GM21529 (cell line): Measurements from ENCODE around the gene DMGDH.

Source experiments
- ATAC-seq: cut with Tn5 transposase; IDR thresholded peaks from one replicate; pipeline ENCODE4 v1.9.1; 2021; ENCODE audit not compliant: unreplicated experiment

The DMGDH gene

DNA sequence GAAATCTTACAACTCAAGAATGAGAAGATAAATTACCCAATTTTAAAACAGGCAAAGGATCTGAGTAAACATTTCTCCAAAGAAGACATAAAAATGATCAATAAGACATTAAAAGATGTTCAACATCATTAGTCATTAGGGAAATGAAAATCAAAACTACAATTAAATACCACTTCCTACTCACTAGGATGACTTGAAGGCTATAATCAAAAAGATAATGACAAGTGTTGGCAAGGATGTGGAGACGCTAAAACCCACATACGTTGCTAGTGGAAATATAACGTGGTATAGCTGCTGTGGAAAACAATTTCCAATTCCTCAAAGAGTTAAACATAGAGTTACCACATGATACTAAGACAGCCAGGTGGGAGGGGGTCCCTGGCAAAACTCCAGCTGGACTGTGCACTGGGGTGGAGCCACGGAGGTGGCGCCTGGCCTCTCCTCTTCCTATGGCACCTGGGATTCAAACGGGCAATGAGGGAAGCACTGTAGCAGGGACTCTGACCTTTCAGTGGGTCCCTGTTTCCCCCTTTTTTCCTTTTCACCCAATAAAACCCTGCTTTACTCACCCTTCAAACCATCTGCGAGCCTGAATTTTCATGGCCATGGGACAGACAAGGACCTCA, 90.2 kb downstream of the DMGDH start:
- no peak for ATAC-seq

DNA sequence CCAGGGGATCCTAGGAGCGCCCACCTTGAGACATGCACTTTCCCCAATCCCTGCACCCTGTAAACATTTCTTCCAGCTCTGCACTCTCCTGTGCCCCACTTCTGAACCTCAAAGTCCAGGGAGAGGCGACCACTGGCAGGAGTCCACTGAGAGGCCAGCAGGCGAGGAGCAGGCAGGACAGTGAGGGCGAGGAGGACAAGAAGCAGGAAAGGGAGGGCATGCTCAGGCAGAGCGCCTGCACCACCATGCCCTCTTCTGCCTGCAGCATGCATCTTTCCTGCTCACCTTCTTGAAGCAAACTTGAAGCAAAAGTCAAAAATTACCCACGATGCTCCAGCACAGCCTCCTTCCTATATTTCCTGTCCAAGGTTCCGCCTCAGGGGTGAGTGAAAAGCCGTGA, 94.4 kb downstream of the DMGDH start:
- ATAC-seq = no peak

DNA sequence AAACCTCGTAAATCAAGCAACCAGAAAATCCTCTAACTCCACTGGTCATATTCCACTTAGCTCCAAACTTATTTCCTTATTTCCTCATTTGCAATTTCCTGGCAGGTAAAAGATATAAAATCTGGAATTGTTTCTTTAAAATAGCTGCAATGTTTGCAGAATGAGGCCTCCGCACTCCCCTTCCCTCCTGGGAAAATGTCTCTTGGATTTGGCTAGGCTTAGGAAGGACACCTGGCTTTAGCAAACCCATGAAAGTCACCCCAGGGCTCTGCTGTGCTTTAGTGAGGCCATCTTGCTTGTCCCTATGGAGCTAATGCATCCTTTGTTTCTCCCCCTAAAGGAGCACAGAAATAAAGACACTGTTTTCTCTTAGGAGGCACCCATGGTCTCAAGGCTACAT, 94.9 kb downstream of the DMGDH start:
- ATAC-seq = no peak

DNA sequence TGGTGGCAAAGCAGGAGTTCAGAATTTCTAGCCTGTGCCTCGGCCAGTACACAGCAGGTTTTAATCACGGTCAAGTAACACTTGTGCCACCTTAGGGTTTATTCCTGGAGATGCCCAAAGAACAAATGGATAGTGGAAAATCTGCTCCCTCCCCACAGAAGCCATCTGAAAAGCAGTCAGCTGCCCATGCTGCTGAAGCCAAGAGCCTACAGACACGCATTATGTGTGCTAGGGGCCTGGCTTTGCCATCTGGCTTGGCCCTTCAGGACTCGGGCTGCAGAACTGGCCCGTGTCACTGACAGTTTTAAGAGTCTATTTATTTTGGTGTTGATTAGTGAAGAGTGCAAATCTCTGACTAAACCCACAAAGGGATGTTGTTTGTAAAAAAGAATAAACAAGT, 95.5 kb downstream of the DMGDH start:
- ATAC-seq = no peak

DNA sequence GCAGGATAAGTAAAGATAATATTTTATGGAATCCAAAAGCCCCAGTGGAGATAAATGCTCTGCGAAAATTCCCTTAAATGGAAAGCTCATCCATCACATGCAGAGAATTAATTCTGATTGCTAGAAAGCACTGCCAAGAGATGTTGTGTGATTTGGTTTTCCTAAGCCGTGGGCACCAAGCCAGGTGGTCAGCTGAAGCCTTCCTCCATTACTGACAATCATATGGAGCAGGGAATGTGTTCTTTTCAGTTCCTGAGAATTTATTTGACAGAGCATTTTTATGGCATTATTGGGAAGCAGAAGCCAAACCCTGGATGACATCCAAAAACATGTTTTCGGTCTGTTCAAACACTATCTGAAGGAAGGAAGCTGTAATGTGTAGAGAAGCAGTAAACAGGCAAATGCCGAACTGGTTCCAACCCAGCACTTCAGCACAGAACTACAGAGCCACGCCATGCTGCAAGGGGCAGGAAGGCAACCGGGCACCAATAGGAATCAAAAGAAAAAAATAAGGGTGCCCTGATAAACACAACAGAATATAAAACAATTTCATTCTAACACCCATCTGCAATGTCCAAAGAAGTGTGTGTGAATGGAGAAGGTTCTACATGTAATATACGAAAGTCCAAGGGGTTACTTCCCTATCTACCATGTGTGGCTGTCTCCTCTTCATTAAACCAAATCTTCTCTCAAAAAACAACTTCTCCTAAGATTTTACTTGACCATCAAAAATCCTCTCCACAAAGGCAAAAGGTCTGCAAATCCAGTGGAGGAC, 96.6 kb downstream of the DMGDH start:
- no peak for ATAC-seq

DNA sequence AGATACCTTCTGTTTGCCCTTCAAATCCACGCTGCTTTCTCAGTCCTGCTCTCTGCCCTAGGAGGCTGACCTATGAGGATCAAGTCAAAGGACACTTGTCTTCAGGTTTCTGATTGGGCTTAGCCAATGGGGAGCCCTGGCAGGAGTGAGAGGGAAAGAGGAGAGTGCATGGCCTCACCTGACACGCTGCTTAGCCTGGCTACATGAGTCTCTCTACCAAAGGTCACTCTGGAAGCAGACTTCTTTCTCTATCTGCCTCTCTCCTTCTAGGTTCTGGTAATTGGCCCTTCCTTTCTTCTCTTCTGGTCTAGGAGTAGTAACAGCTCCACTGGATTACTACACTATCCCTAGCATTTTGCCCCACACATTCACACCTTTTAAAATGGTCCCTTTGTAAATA, 97.5 kb downstream of the DMGDH start:
- ATAC-seq = no peak

DNA sequence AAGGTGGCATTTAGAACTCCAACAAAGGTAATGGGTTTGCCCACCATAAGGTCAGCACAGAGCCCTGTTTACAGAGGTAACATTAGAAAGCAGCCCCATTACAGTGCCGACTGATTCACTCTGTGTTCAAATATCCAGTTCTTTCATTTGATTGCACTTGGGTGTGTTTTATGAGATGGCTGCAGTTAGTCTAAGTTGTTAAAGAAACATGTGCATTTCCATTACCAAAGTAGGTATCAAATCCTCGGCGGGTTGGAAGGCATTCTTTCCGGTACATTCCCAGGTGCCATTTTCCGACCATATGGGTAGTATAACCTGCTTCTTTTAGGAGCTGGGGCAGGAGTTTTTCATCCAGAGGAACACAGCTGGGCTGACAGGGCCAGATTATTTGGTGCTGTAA, 100.7 kb downstream of the DMGDH start:
- no peak for ATAC-seq

DNA sequence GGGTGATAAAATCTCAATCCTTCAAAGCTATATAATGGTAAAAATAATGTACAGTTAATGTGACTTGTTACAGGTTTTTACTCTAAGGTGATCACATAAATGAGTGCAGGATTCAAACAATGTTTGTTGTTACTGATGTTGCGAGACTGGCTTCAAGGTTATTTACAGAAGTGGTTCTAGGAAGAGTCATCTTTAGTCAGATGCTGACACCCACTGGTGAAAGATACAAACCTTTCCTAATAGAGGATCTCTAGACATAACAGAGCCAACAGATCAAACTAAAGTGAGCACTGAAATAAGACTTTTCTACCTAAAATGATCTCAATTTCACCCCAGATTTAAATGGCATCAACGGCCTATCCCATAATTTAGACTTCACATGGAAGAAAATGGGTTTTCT, 104.6 kb downstream of the DMGDH start:
- no peak for ATAC-seq

DNA sequence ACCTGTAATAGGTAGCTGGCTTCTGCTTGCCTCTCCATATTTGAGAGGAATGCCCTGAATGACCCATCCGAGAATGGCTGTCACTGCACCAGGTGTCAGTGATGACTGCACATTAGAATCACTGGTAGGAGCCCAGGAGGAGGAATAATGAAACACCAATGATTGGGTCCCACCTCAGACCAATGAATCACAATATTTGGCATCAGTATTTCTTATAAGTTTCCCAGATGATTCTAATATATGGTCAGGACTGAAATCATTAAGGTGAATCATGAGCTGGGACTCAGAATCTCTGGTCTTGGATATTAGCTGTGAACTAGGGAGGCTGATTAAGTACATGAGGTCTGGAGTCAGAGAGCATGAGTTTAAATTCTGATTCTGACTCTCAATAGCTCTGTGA, 107.7 kb downstream of the DMGDH start:
- no peak for ATAC-seq

DNA sequence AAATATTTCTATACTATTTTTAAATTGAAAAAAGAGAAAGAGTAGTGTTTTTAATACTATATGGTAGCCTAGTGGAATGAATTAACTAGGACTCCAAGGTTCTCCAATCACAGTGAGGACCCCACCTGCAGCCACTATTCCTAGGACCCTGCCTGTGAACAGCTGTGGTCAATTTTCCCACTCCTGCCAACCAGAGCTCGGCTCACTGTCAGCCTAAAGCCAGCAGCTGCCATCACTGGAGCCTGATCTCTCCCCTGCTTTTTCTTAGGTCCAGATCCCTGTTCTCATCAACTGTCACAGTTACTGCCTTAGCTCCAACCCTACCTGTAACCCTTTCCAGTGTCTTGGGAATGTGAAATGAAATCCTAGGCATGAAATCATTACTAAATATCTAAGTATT, 109.7 kb downstream of the DMGDH start:
- no peak for ATAC-seq

DNA sequence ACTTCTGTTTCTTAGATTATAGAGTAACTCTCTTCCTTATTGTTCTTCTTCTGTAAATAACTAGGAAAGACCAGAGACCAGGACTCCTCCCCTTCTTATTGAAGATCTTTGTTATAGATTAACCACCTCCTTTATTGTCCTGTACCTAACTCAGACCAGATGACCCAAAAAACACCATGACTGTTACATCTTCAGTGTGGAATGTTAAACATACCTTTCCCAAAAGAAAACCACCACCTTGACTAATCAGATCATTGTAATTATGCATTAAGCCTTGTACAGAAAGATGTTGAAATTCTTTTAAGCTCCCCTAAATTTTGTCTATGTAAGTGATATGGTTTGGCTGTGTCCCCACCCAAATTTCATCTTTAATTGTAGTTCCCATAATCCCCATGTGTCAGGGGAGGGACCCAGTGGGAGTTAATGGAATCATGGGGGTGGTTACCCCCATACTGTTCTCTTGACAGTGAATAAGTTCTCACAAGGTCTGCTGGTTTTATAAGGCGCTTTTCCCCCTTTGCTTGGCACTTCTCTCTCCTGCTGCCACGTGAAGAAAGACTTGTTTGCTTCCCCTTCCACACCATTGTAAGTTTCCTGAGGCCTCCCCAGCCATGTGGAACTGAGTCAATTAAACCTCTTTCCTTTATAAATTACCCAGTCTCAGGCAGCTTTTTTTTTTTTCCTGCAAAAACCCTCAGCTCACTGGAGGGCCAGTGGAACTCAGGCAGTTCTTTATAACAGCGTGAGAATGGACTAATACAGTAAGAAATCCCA, 110.6 kb downstream of the DMGDH start:
- no peak for ATAC-seq

DNA sequence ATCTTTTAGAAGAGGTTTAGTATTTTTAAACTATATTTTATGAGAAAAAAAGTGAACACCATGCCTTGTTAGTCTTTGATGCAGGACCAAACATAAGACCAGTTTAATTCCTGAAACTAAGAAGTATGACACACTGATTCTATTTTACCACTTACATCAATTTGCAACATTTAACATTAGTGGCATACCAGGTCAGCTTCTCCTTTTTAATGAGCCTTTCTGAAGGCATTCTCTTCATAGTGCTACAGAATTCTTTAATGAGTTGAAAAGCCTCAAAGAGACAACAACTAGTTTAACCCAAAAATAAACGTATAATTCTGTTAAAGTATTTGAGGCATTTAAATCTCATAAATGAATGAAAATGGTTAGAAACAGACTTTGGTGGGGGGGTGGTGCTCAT, 112.6 kb downstream of the DMGDH start:
- ATAC-seq = no peak

DNA sequence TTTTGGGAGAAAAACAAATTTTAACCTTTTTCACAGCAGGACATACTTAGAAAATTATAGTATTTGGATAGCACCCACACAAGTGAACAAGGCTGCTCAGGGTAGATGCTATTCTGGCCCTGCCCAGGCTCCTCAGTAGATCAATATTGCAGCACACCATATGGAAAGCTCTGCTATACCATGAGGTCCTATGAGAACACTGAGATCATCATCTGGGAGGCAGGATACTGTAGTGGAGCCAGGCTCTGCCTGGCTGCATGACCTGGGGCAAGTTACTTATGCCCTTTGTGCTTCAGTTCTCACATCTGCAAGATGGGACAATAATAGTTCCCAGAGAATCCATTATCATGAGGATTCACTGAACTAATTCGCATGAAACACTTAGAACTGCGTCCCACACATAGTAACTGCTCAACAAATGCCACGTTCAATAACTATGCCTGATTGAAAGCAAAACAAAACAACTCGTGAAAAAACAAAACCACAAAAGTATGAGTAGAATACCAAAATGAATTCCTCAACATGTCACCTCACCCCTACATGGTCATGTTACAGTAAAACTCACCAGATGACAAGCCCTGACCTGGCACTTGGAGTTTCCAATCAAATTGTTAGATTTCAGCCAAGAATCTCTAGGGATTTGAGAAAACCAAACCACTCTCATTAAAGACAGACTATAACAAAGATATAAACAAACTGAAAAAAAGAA, 116.2 kb downstream of the DMGDH start:
- ATAC-seq = peak; percentile 61
